NB4 (cell line): ENCODE data around the gene SHROOM2.

ENCODE experiments used
- CTCF ChIP-seq: IDR thresholded peaks from one replicate; pipeline ENCODE4 v1.5.1; 2012; ENCODE audit warnings: low read depth, low read length
- POLR2A ChIP-seq: IDR thresholded peaks from 2 replicates; pipeline ENCODE4 v1.6.1; 2011; ENCODE audit warnings: mild to moderate bottlenecking; ENCODE audit not compliant: insufficient read length; ENCODE audit errors: extremely low read depth
- TF ChIP-seq, protein P1 (sequence below): IDR thresholded peaks from 2 replicates; pipeline ENCODE4 v1.6.1; 2011; ENCODE audit warnings: low read depth, low read length

GRCh38 chrX:9845578-9845952 is 59.3 kb downstream of the SHROOM2 start:
- TF ChIP-seq POLR2A (no peak), CTCF (no peak)
- TF ChIP-seq, protein P1, sequence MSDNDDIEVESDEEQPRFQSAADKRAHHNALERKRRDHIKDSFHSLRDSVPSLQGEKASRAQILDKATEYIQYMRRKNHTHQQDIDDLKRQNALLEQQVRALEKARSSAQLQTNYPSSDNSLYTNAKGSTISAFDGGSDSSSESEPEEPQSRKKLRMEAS: no peak
